HepG2 (cell line): ENCODE results near the gene PCDHGA5. TPM values are rescaled to one million over a fixed set of nuclear protein-coding genes. Genes with fewer than 3 reads are reported as not detected.

ENCODE experiments used
- AKAP8 ChIP-seq: sonication (generic); formaldehyde crosslinking; IDR thresholded peaks from 2 replicates; pipeline ENCODE4 v1.5.1; 2020; ENCODE audit warnings: mild to moderate bottlenecking, missing genetic modification reagents
- CHCHD3 ChIP-seq: sonication (generic); formaldehyde crosslinking; IDR thresholded peaks from 2 replicates; pipeline ENCODE4 v1.8.0; 2022; ENCODE audit warnings: mild to moderate bottlenecking, missing genetic modification reagents, moderate library complexity
- CHD4 ChIP-seq: fragments of 200-600 bp; sonication (generic); IDR thresholded peaks from 2 replicates; pipeline ENCODE4 v1.7.0; 2017; ENCODE audit warnings: mild to moderate bottlenecking, low read length, borderline replicate concordance
- KAT2B ChIP-seq: fragments of 150-350 bp; IDR thresholded peaks from 2 replicates; pipeline ENCODE4 v1.6.1; 2014; ENCODE audit warnings: low read depth, low read length, borderline replicate concordance
- MAZ ChIP-seq, 2 experiments: sonication (generic) in 1 of 2; formaldehyde crosslinking in 1 of 2; IDR thresholded peaks; 2 replicates each; pipeline versions ENCODE4 v1.5.0 to v1.6.1; 2012 to 2020; ENCODE audit warnings: low read depth in 2 of 2, mild to moderate bottlenecking in 2 of 2, borderline replicate concordance in 1 of 2, improper control_type of control experiment in 1 of 2, low read length in 1 of 2, missing genetic modification reagents in 1 of 2, moderate library complexity in 1 of 2
- SSRP1 ChIP-seq: IDR thresholded peaks from 2 replicates; pipeline ENCODE4 v1.6.1; 2016; ENCODE audit warnings: control low read depth
- ZBTB33 ChIP-seq: sonication (generic); formaldehyde crosslinking; IDR thresholded peaks from 2 replicates; pipeline ENCODE4 v1.4.0; 2020; ENCODE audit warnings: missing genetic modification reagents
- ZHX1 ChIP-seq: sonication (generic); formaldehyde crosslinking; IDR thresholded peaks from 2 replicates; pipeline ENCODE4 v1.8.1; 2022; ENCODE audit warnings: low read depth, mild to moderate bottlenecking, missing genetic modification reagents
- ZNF274 ChIP-seq: sonication (generic); formaldehyde crosslinking; IDR thresholded peaks from 2 replicates; pipeline ENCODE4 v1.5.1; 2020; ENCODE audit warnings: mild to moderate bottlenecking, missing genetic modification reagents
- ZNF510 ChIP-seq: sonication (generic); formaldehyde crosslinking; IDR thresholded peaks from 2 replicates; pipeline ENCODE4 v1.4.0; 2020; ENCODE audit warnings: low read depth, mild to moderate bottlenecking, missing genetic modification reagents
- ZNF589 ChIP-seq: sonication (generic); formaldehyde crosslinking; conservative IDR thresholded peaks from 2 replicates; pipeline ENCODE4 v1.8.0; 2022; ENCODE audit warnings: mild to moderate bottlenecking, moderate library complexity, missing genetic modification reagents
- ZSCAN29 ChIP-seq: sonication (generic); formaldehyde crosslinking; conservative IDR thresholded peaks from 2 replicates; pipeline ENCODE4 v1.4.0; 2020; ENCODE audit warnings: mild to moderate bottlenecking, missing genetic modification reagents
- polyA plus RNA-seq, 8 experiments: library from polyadenylated mRNA; depleted of rRNA in 3 of 8; stranded (reverse) in 7 of 8; unstranded in 1 of 8; fragments of >200 nt; fragmentation: Illumina TruSeq in 4 of 8; extraction: Trizol in 4 of 8; gene quantifications; 2 replicates each; pipeline versions ENCODE4 v1.2.1 to v1.2.3, GENCODE V29; 2011 to 2016; ENCODE audit warnings: low read depth in 4 of 8, missing spikeins in 1 of 8, mixed read lengths in 1 of 8; ENCODE audit not compliant: insufficient read depth in 1 of 8
- total RNA-seq, 5 experiments: library from RNA; depleted of rRNA; stranded (reverse); fragments of >200 nt; fragmentation: Illumina TruSeq; extraction: Trizol; gene quantifications; 2 replicates each; pipeline ENCODE4 v1.2.3, GENCODE V29; 2016; ENCODE audit warnings: low read depth in 1 of 5
- TF ChIP-seq, protein P1 (sequence below), 2 experiments: fragments of 450-650 bp in 1 of 2; sonication (generic) in 1 of 2; formaldehyde crosslinking in 1 of 2; IDR thresholded peaks; 2 replicates each; pipeline versions ENCODE4 v1.6.1 to v1.8.0; 2016 to 2022; ENCODE audit warnings: antibody characterized with exemption in 1 of 2, mild to moderate bottlenecking in 1 of 2, missing genetic modification reagents in 1 of 2

PCDHGA5 gene
- total and polyA plus RNA-seq, 2 of the 13 experiments (the other 11 are each of a cell fraction or from before 2014, with no cell fraction given), result 0.27 to 0.32 TPM

- TF ChIP-seq ZHX1 (no peak), ZSCAN29 (CRISPR knock-in tag) (no peak), CHCHD3 (0 out of 2 replicates have a peak, but pooled peaks have one; percentile 22), ZNF589 (peak; percentile 93), ZNF274 (peak; percentile 94), AKAP8 (CRISPR knock-in tag) (no peak; the same call in 1 of the 2 replicates), ZNF510 (CRISPR knock-in tag) (no peak), ZBTB33 (CRISPR knock-in tag) (no peak), CHD4 (no peak), SSRP1 (CRISPR knock-in tag) (no peak), MAZ (IDR thresholded peaks at IDR 0.05; ENCODE audit: borderline replicate concordance, low read depth, low read length) (peak; percentile 72), MAZ (CRISPR knock-in tag; IDR thresholded peaks at IDR 0.05; ENCODE audit: low read depth) (peak; percentile 81), KAT2B (no peak)
- TF ChIP-seq, protein P1, sequence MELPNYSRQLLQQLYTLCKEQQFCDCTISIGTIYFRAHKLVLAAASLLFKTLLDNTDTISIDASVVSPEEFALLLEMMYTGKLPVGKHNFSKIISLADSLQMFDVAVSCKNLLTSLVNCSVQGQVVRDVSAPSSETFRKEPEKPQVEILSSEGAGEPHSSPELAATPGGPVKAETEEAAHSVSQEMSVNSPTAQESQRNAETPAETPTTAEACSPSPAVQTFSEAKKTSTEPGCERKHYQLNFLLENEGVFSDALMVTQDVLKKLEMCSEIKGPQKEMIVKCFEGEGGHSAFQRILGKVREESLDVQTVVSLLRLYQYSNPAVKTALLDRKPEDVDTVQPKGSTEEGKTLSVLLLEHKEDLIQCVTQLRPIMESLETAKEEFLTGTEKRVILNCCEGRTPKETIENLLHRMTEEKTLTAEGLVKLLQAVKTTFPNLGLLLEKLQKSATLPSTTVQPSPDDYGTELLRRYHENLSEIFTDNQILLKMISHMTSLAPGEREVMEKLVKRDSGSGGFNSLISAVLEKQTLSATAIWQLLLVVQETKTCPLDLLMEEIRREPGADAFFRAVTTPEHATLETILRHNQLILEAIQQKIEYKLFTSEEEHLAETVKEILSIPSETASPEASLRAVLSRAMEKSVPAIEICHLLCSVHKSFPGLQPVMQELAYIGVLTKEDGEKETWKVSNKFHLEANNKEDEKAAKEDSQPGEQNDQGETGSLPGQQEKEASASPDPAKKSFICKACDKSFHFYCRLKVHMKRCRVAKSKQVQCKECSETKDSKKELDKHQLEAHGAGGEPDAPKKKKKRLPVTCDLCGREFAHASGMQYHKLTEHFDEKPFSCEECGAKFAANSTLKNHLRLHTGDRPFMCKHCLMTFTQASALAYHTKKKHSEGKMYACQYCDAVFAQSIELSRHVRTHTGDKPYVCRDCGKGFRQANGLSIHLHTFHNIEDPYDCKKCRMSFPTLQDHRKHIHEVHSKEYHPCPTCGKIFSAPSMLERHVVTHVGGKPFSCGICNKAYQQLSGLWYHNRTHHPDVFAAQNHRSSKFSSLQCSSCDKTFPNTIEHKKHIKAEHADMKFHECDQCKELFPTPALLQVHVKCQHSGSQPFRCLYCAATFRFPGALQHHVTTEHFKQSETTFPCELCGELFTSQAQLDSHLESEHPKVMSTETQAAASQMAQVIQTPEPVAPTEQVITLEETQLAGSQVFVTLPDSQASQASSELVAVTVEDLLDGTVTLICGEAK (IDR thresholded peaks at IDR 0.05), result no peak; the same call in 1 of the 2 replicates
- TF ChIP-seq, protein P1 (CRISPR knock-in tag; IDR thresholded peaks at IDR 0.05), result peak; percentile 79
These were observed 43.5 kb upstream of the PCDHGA5 start, which contains the start of gene TAF7 (continued) for GRCh38 chr5:141320225-141321169.
